GM19023 (cell line): ENCODE measurements around the gene SPATA16.
"Not testable (repeated sequence)": the region's sequence is repeated elsewhere in the genome, so short reads cannot be mapped to it uniquely, and the experiment has no call there.

ENCODE experiments used
- ATAC-seq: cut with Tn5 transposase; IDR thresholded peaks from one replicate; pipeline ENCODE4 v1.9.1; 2021; ENCODE audit warnings: mild to moderate bottlenecking, moderate library complexity; ENCODE audit not compliant: unreplicated experiment

The SPATA16 gene

DNA sequence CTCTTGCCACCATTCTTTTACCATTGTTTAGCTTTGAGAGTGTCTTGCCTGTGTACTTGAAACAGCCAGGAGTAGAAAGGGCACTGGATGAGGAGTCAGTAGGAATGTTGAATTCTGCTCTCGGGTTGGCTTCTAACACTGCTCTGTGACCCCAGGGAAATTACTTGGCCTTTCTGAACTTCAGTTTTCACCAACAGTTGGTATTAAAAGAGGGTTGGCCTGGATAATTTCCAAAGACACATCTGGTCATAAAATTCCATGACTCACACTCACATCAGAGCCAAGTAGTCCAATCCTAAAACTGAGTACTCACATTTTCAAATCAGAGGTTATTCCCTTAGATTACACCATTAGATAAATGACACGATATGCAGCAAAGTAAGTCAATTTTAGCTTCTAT, 248.9 kb downstream of the SPATA16 start:
- ATAC-seq, result no peak

- ATAC-seq, result no peak
Observed at GRCh38 chr3:172885704-172886103, 255.3 kb downstream of the SPATA16 start.

DNA sequence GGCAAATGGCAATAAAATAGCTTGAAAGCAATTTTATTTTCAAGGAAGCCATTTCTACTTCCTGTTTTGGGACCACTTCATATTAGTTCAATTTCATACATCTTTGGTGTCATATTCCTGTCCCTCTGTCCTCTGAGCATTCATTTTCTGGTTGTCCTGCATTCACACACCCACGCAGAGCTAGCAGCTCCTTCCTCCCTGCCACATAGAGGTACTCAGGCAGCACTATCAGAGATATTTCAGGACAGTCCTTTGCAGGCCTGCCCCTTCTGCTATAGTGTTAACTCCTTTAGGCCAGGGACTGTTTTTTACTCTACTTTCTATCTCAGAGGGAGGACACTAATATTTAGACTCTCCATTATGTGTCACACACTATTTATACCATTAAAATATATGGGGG, 258.5 kb downstream of the SPATA16 start:
- ATAC-seq, result no peak

DNA sequence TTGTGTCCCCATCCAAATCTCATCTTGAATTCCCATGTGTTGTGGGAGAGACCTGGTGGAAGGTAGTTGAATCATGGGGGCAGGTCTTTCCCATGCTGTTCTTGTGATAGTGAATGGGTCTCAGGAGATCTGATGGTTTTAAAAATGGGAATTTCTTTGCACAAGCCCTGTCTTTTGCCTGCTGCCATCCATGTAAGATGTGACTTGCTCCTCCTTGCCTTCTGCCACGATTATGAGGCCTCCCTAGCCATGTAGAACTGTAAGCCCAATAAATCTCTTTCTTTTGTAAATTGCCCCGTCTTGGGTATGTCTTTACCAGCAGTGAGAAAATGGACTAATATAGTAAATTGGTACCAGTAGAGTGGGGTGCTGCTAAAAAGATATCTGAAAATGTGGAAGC, 261.7 kb downstream of the SPATA16 start:
- not testable (repeated sequence) for ATAC-seq

DNA sequence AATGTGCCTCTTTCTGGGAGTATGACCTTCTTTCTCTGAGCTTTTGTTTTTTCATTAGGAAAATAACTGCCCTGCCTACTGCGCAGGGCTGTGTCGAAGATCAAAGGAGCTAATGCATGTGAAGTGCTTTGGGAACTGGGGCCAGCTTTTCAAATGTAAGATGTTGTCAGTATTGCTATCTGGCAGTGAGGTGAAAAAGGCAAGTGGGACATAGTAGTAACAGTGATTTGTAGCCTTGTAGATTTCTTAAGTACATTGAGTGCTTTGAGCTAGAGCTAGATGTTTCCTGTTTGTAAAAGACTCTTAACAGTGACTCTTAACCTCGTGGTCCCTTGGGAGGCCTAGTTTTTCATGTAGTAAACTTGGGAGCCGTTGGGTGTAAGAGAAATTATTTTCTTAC, 264.0 kb downstream of the SPATA16 start:
- ATAC-seq, result no peak

DNA sequence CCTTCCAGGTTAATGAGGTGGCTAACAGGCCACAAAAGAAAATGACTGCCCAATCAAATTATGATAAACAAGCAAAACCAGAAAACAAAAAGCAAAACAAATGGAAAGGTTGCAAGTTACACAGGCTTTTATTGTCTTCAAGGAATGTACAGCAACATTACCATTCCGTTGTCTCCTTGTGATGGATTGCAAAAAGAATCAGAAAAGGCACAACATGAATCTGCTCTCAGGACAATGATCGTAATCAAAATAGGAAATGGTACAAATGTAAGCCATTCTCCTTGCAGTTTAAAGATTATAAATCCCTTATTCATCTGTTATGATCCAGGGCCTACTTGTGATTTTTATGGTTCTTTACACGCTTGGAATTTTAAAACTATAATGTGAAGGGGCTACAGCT, 264.7 kb downstream of the SPATA16 start:
- no peak for ATAC-seq

- ATAC-seq, result no peak
Observed at GRCh38 chr3:172875039-172875438, 266.0 kb downstream of the SPATA16 start.

DNA sequence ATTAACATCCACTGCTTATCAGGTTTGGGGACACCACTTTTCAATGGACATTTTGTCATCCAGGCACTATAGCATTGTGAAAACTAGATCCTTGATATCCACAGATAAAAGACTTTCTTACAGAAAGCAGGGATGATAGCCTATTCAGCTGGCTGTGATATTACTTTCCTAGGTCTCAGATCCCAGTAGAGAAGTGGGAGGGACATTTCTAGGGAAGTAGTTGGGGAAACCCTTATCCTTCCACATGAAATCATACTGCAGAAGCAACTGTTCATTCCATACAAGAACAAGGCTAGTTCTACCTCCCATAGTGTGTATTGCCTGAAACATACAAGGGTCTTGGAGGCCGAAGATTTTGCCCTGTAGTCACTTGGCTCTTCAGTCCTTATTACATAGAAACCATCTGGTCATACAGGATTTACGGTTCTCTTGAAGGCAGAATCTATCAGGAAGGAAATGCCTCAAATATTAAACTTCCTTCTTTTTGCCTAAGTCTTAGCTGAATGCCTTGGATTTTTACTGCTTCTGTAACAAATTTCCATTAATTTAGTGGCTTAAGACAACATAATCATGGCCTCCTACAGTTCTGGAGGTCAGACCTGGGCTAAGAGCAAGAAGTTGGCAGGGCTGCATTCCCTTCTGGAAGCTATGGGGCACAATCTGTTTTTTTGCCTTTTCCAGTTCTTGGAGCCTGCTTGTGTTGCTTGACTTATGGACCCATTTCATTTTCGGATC, 271.1 kb downstream of the SPATA16 start:
- no peak for ATAC-seq

- no peak for ATAC-seq
Observed at GRCh38 chr3:172869368-172869771, 271.7 kb downstream of the SPATA16 start.

GRCh38 chr3:172868582-172869200, 272.3 kb downstream of the SPATA16 start:
- no peak for ATAC-seq

DNA sequence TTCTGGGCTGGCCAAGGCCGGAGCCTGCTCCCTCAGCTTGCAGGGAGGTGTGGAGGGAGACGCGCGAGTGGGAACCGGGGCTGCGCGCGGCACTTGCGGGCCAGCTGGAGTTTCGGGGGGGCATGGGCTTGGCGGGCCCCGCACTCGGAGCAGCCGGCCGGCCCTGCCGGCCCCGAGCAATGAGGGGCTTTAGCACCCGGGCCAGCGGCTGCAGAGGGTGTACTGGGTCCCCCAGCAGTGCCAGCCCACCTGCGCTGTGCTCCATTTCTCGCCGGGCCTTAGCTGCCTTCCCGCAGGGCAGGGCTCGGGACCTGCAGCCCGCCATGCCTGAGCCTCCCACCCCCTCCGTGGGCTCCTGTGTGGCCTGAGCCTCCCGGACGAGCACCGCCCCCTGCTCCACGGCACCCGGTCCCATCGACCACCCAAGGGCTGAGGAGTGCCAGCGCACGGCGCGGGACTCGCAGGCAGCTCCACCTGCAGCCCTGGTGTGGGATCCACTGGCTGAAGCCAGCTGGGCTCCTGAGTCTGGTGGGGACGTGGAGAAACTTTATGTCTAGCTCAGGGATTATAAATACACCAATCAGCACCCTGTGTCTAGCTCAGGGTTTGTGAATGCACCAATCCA, 274.2 kb downstream of the SPATA16 start:
- ATAC-seq, result not testable (repeated sequence)

- no peak for ATAC-seq
Observed at GRCh38 chr3:172859041-172859440, 282.0 kb downstream of the SPATA16 start.

DNA sequence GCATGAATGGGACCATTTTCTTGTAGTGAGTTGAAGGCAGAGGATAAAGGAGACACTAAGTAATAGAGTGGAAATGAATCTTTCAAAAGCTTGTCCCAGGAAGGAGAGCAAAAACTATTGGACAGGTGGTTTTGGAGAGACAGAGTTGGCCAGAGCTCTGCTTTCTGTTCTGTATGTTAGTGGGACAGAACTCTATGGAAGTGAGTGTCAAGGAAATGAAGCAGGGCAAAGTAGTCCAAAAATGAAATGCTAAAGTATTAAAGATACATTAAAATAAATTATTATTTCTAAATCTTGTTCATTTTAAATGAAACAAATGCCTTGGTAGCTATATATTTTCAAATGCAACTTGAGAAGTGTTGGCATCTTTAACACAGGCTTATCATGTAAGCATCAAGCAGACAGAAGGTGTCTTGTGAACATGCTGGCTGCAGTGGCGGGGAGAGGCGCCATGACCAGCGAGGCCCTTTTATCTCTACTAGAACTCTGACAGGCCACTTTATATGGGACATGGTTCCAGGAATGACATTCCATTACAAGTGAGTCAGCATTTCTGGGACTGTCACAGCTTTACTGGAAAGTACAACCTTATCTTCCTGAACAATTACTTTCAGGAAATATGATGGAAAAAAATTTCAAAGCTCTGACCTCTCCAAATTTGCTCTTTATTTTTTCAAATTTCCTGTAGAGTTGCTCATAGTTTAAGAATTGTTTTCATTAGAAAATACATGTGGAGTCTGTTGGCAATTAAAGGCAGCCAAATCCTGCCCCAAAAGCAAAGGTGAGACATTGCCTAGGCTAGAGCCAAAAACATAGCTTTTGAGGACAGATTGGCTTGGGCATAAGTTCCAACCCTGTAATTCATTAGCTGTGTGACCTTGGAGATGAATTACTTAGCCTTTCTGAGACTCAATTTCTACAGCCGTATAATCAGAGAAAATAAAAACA, 284.0 kb downstream of the SPATA16 start:
- no peak for ATAC-seq

- no peak for ATAC-seq
Observed at GRCh38 chr3:172855037-172855436, 286.0 kb downstream of the SPATA16 start.

DNA sequence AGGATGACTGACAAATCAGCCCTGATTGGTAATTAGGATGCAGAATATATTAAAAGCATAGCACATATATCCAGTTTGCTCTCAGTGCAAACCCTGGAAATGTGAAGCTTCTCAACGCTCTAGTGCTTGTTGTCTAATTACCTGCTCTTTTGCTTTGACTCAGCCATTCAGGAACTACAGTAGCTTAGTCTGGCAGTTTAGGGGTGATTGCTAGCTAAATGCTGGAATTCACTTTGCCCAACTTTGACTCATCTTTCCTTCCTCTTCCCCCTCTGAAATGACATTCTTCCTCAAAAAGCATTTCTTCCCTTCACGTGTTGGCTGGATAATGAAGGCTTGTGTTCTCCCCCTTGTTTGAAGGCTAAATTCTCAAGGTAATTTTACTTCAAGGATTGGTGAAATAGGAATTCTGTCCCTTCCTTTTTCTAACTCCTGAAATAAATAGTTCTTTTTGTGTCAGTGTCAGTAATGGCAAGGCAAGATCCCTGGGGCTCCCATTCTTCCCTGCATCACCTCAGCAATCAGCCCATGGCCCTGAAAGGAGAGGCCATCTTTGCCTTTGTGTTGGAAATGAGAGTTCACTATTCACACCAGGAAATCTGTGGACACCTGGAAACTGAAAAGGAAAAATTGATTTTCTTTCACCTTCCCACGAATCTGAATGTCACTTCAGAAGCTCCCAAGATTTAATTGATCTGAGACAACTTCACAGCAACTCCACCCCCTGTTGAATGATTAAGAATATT, 286.9 kb downstream of the SPATA16 start:
- no peak for ATAC-seq

GRCh38 chr3:172853005-172853404, 288.0 kb downstream of the SPATA16 start:
- ATAC-seq, result no peak

DNA sequence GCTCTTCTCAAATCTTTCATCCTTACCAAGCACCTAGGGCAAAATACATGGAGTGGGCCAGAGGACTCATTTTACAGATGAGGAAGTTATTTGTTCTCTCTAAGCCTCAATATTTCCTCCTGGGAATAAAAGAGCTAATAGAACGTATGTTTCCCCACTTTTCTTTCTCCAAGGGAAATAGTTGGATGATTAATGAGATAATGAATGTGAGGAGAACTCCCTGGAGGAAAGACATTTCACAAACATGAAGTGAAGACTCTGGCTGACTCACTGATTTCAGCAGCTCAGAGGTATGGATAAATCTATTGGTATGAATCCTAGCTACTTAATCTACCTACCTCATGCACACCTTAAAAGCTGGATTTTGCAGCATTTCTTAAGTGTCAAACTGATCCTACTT, 292.1 kb downstream of the SPATA16 start:
- no peak for ATAC-seq

GRCh38 chr3:172847292-172847691, 293.7 kb downstream of the SPATA16 start:
- ATAC-seq, result no peak

- ATAC-seq, result no peak
Observed at GRCh38 chr3:172846706-172847105, 294.3 kb downstream of the SPATA16 start.

DNA sequence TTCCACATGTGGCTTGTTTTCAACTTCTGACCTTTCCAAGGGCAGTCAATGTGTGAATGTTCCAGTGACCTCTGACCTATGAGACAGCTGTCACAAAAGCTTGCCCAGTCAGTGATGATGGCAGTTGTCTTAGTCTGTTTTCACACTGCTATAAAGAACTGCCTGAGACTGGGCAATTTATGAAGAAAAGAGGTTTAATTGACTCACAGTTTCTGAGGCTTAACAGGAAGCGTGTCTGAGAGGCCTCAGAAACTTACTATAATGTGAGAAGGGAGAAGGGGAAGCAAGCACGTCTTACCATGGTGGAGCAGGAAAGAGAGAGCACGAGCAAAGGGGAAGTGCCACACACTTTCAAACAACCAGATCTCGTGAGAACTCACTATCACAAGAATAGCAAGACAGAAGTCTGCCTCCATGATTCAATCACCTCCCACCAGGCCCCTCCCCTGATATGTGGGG, 294.9 kb downstream of the SPATA16 start:
- ATAC-seq, result no peak
